WTC11 (cell line): ENCODE measurements around the gene PDE6B. TPM values are rescaled to one million over a fixed set of nuclear protein-coding genes. Genes with fewer than 3 reads are reported as not detected.

Source experiments
- ATAC-seq: fragments of 200-7000 bp; cut with Tn5 transposase; 2 replicates; pipeline ENCODE4 v1.10.0; 2021; ENCODE audit warnings: mild to moderate bottlenecking, moderate library complexity
- CTCF ChIA-PET: fragments of 300-600 bp; sonication (Branson Sonifier 250); formaldehyde crosslinking; loops from one replicate; lab custom pipeline; 2021; ENCODE audit warnings: antibody characterized with exemption; lab: Charles Lee
- POLR2A ChIA-PET: fragments of 350-600 bp; sonication (Branson Sonifier 250); formaldehyde crosslinking; loops from one replicate; lab custom pipeline; 2021; ENCODE audit warnings: antibody characterized with exemption; lab: Charles Lee
- DNase-seq: peaks from one replicate; pipeline ENCODE4 v3.0.0; 2021; ENCODE audit warnings: low spot score
- H3K27ac Mint-ChIP-seq: 2 replicates; pipeline ENCODE4 v1.8.0; 2021; ENCODE audit warnings: mixed read lengths
- H3K27me3 Mint-ChIP-seq: 2 replicates; pipeline ENCODE4 v1.8.0; 2021; ENCODE audit warnings: low read depth, mild to moderate bottlenecking, moderate library complexity, mixed read lengths
- H3K36me3 Mint-ChIP-seq: 2 replicates; pipeline ENCODE4 v1.8.0; 2021; ENCODE audit warnings: mixed read lengths
- H3K4me1 Mint-ChIP-seq: 2 replicates; pipeline ENCODE4 v1.8.0; 2022; ENCODE audit warnings: mixed read lengths
- H3K4me3 Mint-ChIP-seq: 2 replicates; pipeline ENCODE4 v1.8.0; 2021; ENCODE audit warnings: mild to moderate bottlenecking, moderate library complexity, mixed read lengths
- H3K9me3 Mint-ChIP-seq: 2 replicates; pipeline ENCODE4 v1.8.0; 2021; ENCODE audit warnings: mixed read lengths
- ATF3 ChIP-seq: sonication (generic); formaldehyde crosslinking; conservative IDR thresholded peaks from 2 replicates; pipeline ENCODE4 v1.8.1; 2022; ENCODE audit warnings: mild to moderate bottlenecking, missing genetic modification reagents
- CTCF ChIP-seq: fragments of 200-600 bp; IDR thresholded peaks from 2 replicates; pipeline ENCODE4 v1.8.0; 2022; ENCODE audit warnings: antibody characterized with exemption
- HMGA2 ChIP-seq: fragments of 250-450 bp; sonication (Bioruptor Pico); IDR thresholded peaks from 2 replicates; pipeline ENCODE4 v1.4.0; 2021; ENCODE audit warnings: mild to moderate bottlenecking, moderate library complexity
- JAZF1 ChIP-seq: fragments of 250-450 bp; sonication (Bioruptor Pico); IDR thresholded peaks from 2 replicates; pipeline ENCODE4 v1.9.0; 2021; ENCODE audit warnings: moderate library complexity, mild to moderate bottlenecking, inconsistent platforms
- PRDM15 ChIP-seq: sonication (generic); formaldehyde crosslinking; IDR thresholded peaks from 2 replicates; pipeline ENCODE4 v1.8.0; 2022; ENCODE audit warnings: missing genetic modification reagents
- SMAD3 ChIP-seq: sonication (generic); formaldehyde crosslinking; IDR thresholded peaks from 2 replicates; pipeline ENCODE4 v1.8.0; 2022; ENCODE audit warnings: missing genetic modification reagents, mild to moderate bottlenecking, borderline replicate concordance
- SMAD4 ChIP-seq: sonication (generic); formaldehyde crosslinking; IDR thresholded peaks from 2 replicates; pipeline ENCODE4 v1.8.0; 2022; ENCODE audit warnings: mild to moderate bottlenecking, missing genetic modification reagents
- TP53 ChIP-seq: sonication (generic); formaldehyde crosslinking; IDR thresholded peaks from 2 replicates; pipeline ENCODE4 v1.8.1; 2023; ENCODE audit warnings: mild to moderate bottlenecking, missing genetic modification reagents
- total RNA-seq: library from RNA; stranded (reverse); gene quantifications from 3 replicates; pipeline ENCODE4 v1.2.3, GENCODE V29; 2021
- TF ChIP-seq, protein P1 (sequence below): sonication (generic); formaldehyde crosslinking; IDR thresholded peaks from 2 replicates; pipeline ENCODE4 v1.8.1; 2022; ENCODE audit warnings: missing genetic modification reagents, borderline replicate concordance
- TF ChIP-seq, protein P2 (sequence below): fragments of 250-450 bp; sonication (Bioruptor Pico); conservative IDR thresholded peaks from 2 replicates; pipeline ENCODE4 v1.9.0; 2021; ENCODE audit warnings: mild to moderate bottlenecking
- TF ChIP-seq, protein P3 (sequence below): sonication (generic); formaldehyde crosslinking; IDR thresholded peaks from 2 replicates; pipeline ENCODE4 v1.8.0; 2022; ENCODE audit warnings: mild to moderate bottlenecking, missing genetic modification reagents

PDE6B gene
- total RNA-seq, 1 experiment from 2014 or later = 7.1 TPM

DNA sequence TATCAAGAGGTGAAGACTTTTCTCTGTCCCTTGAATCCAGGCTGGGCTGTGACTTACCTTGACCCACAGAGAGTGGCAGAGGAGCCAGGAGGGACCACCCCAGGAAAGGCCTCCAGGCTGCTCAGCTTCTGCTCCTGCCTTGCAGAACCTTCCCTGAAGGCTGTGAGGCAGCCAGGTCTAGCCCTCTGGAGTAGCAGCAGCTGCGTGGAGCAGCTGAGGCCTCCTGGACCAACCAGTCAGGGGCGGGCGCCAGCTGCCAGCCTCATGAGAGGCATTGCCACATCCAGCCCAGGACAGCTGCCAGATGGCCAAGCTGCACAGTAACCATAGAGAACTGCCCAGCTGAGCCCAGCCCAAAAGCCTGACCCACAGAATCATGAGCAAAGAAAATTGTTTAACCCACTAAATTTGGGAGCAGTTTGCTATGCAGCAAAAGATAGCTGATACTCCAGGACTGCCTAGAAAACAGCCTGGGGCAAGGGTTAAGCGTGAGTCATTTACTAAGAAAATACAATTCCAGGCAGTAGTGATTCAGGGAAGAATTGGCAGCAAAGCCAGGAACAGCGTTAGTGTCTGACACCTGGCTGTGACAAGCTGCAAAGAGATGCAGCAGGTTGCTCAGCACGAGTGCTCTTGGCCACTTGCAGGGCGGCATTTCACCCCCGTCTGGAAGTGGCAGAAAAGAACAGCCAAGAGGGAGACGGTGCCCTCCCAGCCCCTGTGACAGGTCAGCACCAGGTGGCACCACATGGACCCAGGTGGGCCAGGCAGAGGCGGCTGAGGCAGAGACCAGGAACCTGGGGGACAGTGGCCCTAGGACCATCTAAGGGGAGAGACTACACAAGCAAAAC, 14.7 kb upstream of the PDE6B start:
- H3K9me3 Mint-ChIP-seq = peaks cover 4% of the 10 kb centered on the region; the same call in 1 of the 2 replicates
- no peaks in the 10 kb centered on the region for H3K36me3 Mint-ChIP-seq
- H3K4me1 Mint-ChIP-seq = no peaks in the 10 kb centered on the region
- POLR2A ChIA-PET = interaction anchor here (0.6 kb wide), 1 partner anchor 52 kb away, joined by 3 read pairs; no protein-coding TSS in a partner anchor
- no peak overlapping the region for H3K27ac Mint-ChIP-seq
- DNase-seq (no peak), ATAC-seq (no peak)
- H3K27me3 Mint-ChIP-seq = peaks cover 9% of the 10 kb centered on the region
- H3K4me3 Mint-ChIP-seq = no peak overlapping the region
- CTCF ChIA-PET = interaction anchor here (1.1 kb wide), 1 partner anchor 64 kb away, joined by 3 read pairs; the partner anchor contains the start of genes ATP5ME and MYL5
- TF ChIP-seq TP53 (CRISPR knock-in tag) (no peak), ATF3 (no peak), PRDM15 (CRISPR knock-in tag) (no peak), HMGA2 (CRISPR knock-in tag) (no peak)
- TF ChIP-seq, protein P1, sequence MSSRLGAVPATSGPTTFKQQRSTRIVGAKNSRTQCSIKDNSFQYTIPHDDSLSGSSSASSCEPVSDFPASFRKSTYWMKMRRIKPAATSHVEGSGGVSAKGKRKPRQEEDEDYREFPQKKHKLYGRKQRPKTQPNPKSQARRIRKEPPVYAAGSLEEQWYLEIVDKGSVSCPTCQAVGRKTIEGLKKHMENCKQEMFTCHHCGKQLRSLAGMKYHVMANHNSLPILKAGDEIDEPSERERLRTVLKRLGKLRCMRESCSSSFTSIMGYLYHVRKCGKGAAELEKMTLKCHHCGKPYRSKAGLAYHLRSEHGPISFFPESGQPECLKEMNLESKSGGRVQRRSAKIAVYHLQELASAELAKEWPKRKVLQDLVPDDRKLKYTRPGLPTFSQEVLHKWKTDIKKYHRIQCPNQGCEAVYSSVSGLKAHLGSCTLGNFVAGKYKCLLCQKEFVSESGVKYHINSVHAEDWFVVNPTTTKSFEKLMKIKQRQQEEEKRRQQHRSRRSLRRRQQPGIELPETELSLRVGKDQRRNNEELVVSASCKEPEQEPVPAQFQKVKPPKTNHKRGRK = no peak
- TF ChIP-seq, protein P2, sequence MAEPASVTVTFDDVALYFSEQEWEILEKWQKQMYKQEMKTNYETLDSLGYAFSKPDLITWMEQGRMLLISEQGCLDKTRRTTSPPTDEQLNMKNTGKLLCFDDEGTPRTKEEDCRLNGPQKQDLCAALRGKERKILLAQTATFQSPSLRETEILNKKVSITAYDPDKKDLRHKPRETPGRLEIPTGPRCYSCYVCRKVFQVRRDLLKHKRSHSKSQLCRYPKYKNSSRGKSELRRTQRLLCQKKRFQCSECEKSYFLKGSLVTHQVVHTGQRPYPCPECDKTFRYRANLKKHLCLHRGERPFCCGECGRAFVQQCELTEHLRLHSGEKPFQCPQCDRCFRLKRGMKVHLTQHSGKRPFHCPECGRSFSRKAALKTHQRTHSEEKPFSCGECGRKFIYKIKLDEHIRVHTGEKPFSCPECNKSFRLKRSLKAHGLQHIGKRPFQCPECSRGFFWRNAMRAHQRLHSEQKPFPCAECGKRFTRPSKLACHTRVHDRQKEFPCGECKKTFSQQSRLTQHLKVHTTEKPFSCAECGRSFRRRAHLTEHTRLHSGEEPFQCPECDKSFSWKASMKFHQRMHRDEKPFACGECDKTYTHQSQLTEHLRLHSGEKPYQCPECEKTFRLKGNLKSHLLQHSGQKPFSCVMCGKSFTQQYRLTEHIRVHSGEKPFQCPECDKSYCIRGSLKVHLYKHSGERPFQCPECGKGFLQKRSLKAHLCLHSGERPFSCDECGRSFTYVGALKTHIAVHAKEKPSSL = no peak

DNA sequence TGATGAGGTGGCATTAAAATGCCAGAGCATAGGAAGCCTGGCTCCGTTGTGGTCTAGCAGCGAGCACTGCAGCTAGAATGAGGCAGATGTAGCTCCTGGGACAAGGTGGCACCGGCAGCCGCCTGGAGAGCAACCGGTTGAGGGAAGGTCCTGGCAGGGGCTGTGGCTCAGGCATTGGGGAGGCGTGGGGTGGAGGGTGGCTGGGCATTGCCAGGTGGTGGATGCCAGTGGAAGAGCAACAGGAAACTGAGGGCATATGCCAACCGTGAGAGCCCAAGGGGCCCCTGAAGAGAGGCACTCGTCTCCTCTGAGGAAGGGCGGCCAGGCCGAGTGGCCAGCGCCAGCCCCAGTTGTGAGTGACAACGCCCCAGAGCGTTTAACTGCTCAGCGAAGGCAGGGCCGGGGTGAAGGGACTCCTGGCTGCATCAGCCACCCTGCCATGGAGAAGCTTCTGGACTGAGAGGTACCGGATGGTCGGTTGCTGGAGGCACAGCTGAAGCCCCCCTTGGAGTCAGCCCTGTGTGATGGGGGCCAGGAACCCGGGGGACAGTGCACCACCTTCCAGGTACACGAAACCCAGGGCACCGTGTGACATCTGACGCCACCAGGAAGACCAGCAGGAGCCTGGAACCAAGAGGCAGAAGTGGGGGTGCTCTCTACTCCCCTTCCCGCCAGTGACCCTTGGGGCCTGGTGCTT, 13.2 kb upstream of the PDE6B start:
- POLR2A ChIA-PET = no interaction called here
- Mint-ChIP-seq H3K27me3 (peaks cover 9% of the 10 kb centered on the region), H3K4me3 (no peak overlapping the region), H3K9me3 (peaks cover 4% of the 10 kb centered on the region; the same call in 1 of the 2 replicates), H3K4me1 (no peaks in the 10 kb centered on the region), H3K36me3 (no peaks in the 10 kb centered on the region), H3K27ac (no peak overlapping the region)
- no peak for DNase-seq
- CTCF ChIA-PET = interaction anchor here (1.1 kb wide), 1 partner anchor 9 kb away, joined by 4 read pairs; no protein-coding TSS in a partner anchor
- no peak for ATAC-seq
- TF ChIP-seq, protein P3, sequence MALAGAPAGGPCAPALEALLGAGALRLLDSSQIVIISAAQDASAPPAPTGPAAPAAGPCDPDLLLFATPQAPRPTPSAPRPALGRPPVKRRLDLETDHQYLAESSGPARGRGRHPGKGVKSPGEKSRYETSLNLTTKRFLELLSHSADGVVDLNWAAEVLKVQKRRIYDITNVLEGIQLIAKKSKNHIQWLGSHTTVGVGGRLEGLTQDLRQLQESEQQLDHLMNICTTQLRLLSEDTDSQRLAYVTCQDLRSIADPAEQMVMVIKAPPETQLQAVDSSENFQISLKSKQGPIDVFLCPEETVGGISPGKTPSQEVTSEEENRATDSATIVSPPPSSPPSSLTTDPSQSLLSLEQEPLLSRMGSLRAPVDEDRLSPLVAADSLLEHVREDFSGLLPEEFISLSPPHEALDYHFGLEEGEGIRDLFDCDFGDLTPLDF (CRISPR knock-in tag) = no peak
- TF ChIP-seq SMAD3 (CRISPR knock-in tag) = no peak
- no peak for TF ChIP-seq SMAD4 (CRISPR knock-in tag)
- TF ChIP-seq CTCF = no peak
- TF ChIP-seq JAZF1 (CRISPR knock-in tag) = no peak
